Panc1 (cell line): ENCODE results near the gene ASPA. TPM values are rescaled to one million over a fixed set of nuclear protein-coding genes. Genes with fewer than 3 reads are reported as not detected.

Source experiments
- ATAC-seq: fragments of 200-7000 bp; cut with Tn5 transposase; 2 replicates; pipeline ENCODE4 v1.9.1; 2020; ENCODE audit warnings: mild to moderate bottlenecking, moderate library complexity
- BruUV-seq: library from RNA; stranded (reverse); fragments of 400-500 nt; replicated peaks from 2 replicates; lab custom pipeline; 2021; lab: Mats Ljungman, UMichigan
- CTCF ChIA-PET: fragments of 300-600 bp; sonication (Branson Sonifier 250); formaldehyde crosslinking; loops from one replicate; lab custom pipeline; 2022; ENCODE audit warnings: antibody characterized with exemption; lab: Charles Lee
- POLR2A ChIA-PET: fragments of 300-600 bp; sonication (Branson Sonifier 250); formaldehyde crosslinking; loops from one replicate; lab custom pipeline; 2022; ENCODE audit warnings: antibody characterized with exemption; lab: Charles Lee
- DNase-seq: peaks from one replicate; pipeline ENCODE4 v3.0.0-alpha.2; 2010; ENCODE audit warnings: low read depth, low spot score
- H3K27ac ChIP-seq: 2 replicates; pipeline ENCODE4 v1.5.1; 2011; ENCODE audit warnings: mild to moderate bottlenecking, low read length, inconsistent platforms
- H3K27me3 ChIP-seq: fragments of 200-500 bp; sonication (Bioruptor generic); 2 replicates; pipeline ENCODE4 v1.6.0; 2014; ENCODE audit warnings: low read length, inconsistent platforms; ENCODE audit not compliant: control insufficient read depth, insufficient read depth
- H3K36me3 ChIP-seq: fragments of 200-500 bp; sonication (Bioruptor generic); 2 replicates; pipeline ENCODE4 v1.5.1; 2014; ENCODE audit warnings: inconsistent platforms, mild to moderate bottlenecking, low read length, moderate library complexity; ENCODE audit not compliant: control insufficient read depth, insufficient read depth
- H3K4me1 ChIP-seq: 2 replicates; pipeline ENCODE4 v1.5.1; 2011; ENCODE audit warnings: inconsistent platforms, mild to moderate bottlenecking, low read length, moderate library complexity; ENCODE audit not compliant: control insufficient read depth, insufficient read depth
- H3K4me3 ChIP-seq, 2 experiments: 2 replicates each; pipeline ENCODE4 v1.5.1; 2011 to 2012; ENCODE audit warnings: low read depth in 2 of 2, low read length in 2 of 2, mild to moderate bottlenecking in 2 of 2, inconsistent platforms in 1 of 2, moderate library complexity in 1 of 2
- H3K9me3 ChIP-seq: fragments of 200-500 bp; sonication (Bioruptor generic); 2 replicates; pipeline ENCODE4 v1.5.1; 2014; ENCODE audit warnings: low read depth, mild to moderate bottlenecking, inconsistent platforms, low read length, moderate library complexity; ENCODE audit not compliant: control insufficient read depth, insufficient read depth
- POLR2AphosphoS5 ChIP-seq: IDR thresholded peaks from 2 replicates; pipeline ENCODE4 v1.6.1; 2012; ENCODE audit warnings: mild to moderate bottlenecking, low read depth, low read length, moderate library complexity
- SIN3A ChIP-seq: IDR thresholded peaks from 2 replicates; pipeline ENCODE4 v1.6.1; 2012; ENCODE audit warnings: low read depth, mild to moderate bottlenecking, low read length, moderate library complexity, borderline replicate concordance; ENCODE audit not compliant: insufficient read depth
- TCF7L2 ChIP-seq: IDR thresholded peaks from 2 replicates; pipeline ENCODE4 v1.6.1; 2011; ENCODE audit warnings: mild to moderate bottlenecking, low read depth, low read length, inconsistent platforms
- in situ Hi-C: cut with HindIII; loops from 2 replicates; pipeline ENCODE4 v1.10.0; 2016; ENCODE audit warnings: low sequenced_read_pairs, low pct_unique_long_range_greater_than_20kb
- intact Hi-C: fragments of 100-400 bp; cut with micrococcal nuclease; formaldehyde crosslinking; loops from one replicate; pipeline ENCODE4 v1.10.0; 2022; ENCODE audit not compliant: unreplicated experiment
- total RNA-seq: library from RNA; stranded (reverse); gene quantifications from one replicate; pipeline ENCODE4 v1.2.1, GENCODE V29; 2021; ENCODE audit not compliant: unreplicated experiment
- TF ChIP-seq, protein P1 (sequence below), 2 experiments: IDR thresholded peaks; 2 replicates each; pipeline ENCODE4 v1.6.1; 2011 to 2012; ENCODE audit warnings: low read depth in 2 of 2, control low read depth in 1 of 2, low read length in 1 of 2, mild to moderate bottlenecking in 1 of 2, moderate library complexity in 1 of 2; ENCODE audit not compliant: insufficient read depth in 1 of 2
- TF ChIP-seq, protein P2 (sequence below): fragments of 450-650 bp; IDR thresholded peaks from 2 replicates; pipeline ENCODE4 v1.5.1; 2017; ENCODE audit warnings: mild to moderate bottlenecking

ASPA gene
- total RNA-seq, 1 experiment from 2014 or later, result not detected

DNA sequence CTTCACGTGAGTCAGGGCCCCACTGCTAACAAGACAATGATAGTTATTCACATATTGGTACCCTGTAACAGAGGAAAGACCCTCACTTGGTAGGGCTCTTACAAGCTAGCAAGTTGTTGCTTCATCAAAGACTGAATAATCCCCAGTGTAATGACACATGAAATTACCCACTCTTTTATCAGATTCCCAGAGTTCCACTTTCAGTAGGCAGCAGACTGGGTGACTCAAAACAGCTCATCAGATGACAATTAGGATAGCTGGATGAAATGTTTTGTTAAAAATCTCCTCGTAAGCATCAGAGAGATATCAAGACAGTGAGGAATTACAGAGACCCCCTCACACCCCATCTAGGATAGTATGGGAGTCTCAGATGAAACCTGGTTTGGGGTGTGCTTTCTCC lies 35.3 kb upstream of the ASPA start:
- intact Hi-C loops (no loop called here), in situ Hi-C loops (no loop called here)
- no peaks in the 10 kb centered on the region for H3K4me1 ChIP-seq
- DNase-seq, result no peak
- H3K36me3 ChIP-seq, result no peaks in the 10 kb centered on the region
- TF ChIP-seq, protein P1, sequence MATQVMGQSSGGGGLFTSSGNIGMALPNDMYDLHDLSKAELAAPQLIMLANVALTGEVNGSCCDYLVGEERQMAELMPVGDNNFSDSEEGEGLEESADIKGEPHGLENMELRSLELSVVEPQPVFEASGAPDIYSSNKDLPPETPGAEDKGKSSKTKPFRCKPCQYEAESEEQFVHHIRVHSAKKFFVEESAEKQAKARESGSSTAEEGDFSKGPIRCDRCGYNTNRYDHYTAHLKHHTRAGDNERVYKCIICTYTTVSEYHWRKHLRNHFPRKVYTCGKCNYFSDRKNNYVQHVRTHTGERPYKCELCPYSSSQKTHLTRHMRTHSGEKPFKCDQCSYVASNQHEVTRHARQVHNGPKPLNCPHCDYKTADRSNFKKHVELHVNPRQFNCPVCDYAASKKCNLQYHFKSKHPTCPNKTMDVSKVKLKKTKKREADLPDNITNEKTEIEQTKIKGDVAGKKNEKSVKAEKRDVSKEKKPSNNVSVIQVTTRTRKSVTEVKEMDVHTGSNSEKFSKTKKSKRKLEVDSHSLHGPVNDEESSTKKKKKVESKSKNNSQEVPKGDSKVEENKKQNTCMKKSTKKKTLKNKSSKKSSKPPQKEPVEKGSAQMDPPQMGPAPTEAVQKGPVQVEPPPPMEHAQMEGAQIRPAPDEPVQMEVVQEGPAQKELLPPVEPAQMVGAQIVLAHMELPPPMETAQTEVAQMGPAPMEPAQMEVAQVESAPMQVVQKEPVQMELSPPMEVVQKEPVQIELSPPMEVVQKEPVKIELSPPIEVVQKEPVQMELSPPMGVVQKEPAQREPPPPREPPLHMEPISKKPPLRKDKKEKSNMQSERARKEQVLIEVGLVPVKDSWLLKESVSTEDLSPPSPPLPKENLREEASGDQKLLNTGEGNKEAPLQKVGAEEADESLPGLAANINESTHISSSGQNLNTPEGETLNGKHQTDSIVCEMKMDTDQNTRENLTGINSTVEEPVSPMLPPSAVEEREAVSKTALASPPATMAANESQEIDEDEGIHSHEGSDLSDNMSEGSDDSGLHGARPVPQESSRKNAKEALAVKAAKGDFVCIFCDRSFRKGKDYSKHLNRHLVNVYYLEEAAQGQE (IDR thresholded peaks at IDR 0.05; ENCODE audit: insufficient read depth in 1 of 2, low read depth in 2 of 2, low read length in 1 of 2), result no peak
- TF ChIP-seq SIN3A (no peak), POLR2AphosphoS5 (no peak), TCF7L2 (no peak)
- TF ChIP-seq, protein P2, sequence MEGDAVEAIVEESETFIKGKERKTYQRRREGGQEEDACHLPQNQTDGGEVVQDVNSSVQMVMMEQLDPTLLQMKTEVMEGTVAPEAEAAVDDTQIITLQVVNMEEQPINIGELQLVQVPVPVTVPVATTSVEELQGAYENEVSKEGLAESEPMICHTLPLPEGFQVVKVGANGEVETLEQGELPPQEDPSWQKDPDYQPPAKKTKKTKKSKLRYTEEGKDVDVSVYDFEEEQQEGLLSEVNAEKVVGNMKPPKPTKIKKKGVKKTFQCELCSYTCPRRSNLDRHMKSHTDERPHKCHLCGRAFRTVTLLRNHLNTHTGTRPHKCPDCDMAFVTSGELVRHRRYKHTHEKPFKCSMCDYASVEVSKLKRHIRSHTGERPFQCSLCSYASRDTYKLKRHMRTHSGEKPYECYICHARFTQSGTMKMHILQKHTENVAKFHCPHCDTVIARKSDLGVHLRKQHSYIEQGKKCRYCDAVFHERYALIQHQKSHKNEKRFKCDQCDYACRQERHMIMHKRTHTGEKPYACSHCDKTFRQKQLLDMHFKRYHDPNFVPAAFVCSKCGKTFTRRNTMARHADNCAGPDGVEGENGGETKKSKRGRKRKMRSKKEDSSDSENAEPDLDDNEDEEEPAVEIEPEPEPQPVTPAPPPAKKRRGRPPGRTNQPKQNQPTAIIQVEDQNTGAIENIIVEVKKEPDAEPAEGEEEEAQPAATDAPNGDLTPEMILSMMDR, result no peak
- no TSS peak for BruUV-seq
- H3K4me3 ChIP-seq, result no peak overlapping the region
- no peak overlapping the region for H3K27ac ChIP-seq
- peaks cover 4% of the 10 kb centered on the region; the same call in 1 of the 2 replicates for H3K27me3 ChIP-seq
- H3K9me3 ChIP-seq, result no peaks in the 10 kb centered on the region
- CTCF ChIA-PET, result no interaction called here
- no peak for ATAC-seq
- POLR2A ChIA-PET, result no interaction called here

DNA sequence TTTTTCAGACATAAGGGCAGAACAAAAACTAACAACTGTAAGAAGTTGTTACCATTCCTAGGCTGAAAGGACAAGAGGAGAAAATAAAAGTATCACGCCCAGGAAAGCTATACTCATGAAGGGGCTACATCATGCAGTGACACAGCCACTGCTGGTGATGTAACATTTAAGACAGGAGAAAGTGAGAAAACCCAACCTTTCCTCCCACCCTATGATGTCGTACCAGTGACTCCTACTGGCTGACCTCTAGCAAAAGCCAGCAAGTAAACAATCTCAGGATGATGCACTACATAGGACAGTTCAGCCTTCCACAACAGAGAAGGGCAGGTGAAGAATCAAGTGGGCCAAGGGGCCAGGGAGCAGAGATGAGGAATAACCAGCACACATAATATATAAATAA lies 28.2 kb upstream of the ASPA start:
- POLR2A ChIA-PET, result no interaction called here
- BruUV-seq, result no TSS peak
- CTCF ChIA-PET, result no interaction called here
- intact Hi-C loops, result no loop called here
- Histone ChIP-seq H3K27me3 (peaks cover 2% of the 10 kb centered on the region; the same call in 1 of the 2 replicates), H3K4me3 (no peak overlapping the region), H3K4me1 (no peaks in the 10 kb centered on the region), H3K9me3 (no peaks in the 10 kb centered on the region), H3K27ac (no peak overlapping the region), H3K36me3 (no peaks in the 10 kb centered on the region)
- DNase-seq (no peak), ATAC-seq (no peak)
- in situ Hi-C loops, result no loop called here
- TF ChIP-seq, protein P2, result peak; percentile 47
- TF ChIP-seq SIN3A (no peak), POLR2AphosphoS5 (no peak), TCF7L2 (no peak)
- TF ChIP-seq, protein P1 (IDR thresholded peaks at IDR 0.05; ENCODE audit: insufficient read depth in 1 of 2, low read depth in 2 of 2, low read length in 1 of 2), result no peak
